OCI-LY3 (cell line): Measurements from ENCODE around the gene NBPF11.
"Not testable (repeated sequence)": the region's sequence is repeated elsewhere in the genome, so short reads cannot be mapped to it uniquely, and the experiment has no call there.

Experiments
- H2AFZ ChIP-seq: fragments of 200-600, 300-600 bp; shearing (Covaris generic); 2 replicates; pipeline ENCODE4 v1.6.0; 2014; ENCODE audit warnings: antibody characterized with exemption, low read depth, low read length
- H3K27ac ChIP-seq: fragments of 200-600, 300-600 bp; sonication (generic); 2 replicates; pipeline ENCODE4 v1.5.1; 2014; ENCODE audit warnings: mild to moderate bottlenecking, low read length, moderate library complexity, mixed read lengths
- H3K27me3 ChIP-seq: fragments of 200-600, 300-600 bp; sonication (generic); 2 replicates; pipeline ENCODE4 v1.6.1; 2014; ENCODE audit warnings: low read depth, low read length, mixed read lengths
- H3K36me3 ChIP-seq: fragments of 200-600, 300-600 bp; sonication (generic); replicated peaks from 2 replicates; pipeline ENCODE3; 2014; ENCODE audit warnings: low read depth, low read length, mixed read lengths
- H3K4me1 ChIP-seq: fragments of 300-600, 200-600 bp; sonication (generic); 2 replicates; pipeline ENCODE4 v1.6.1; 2014; ENCODE audit warnings: low read length, mixed read lengths
- H3K4me2 ChIP-seq: fragments of 200-600, 300-600 bp; sonication (generic); 2 replicates; pipeline ENCODE4 v1.6.1; 2014; ENCODE audit warnings: low read length, mixed read lengths
- H3K4me3 ChIP-seq: fragments of 300-600, 200-600 bp; sonication (generic); 2 replicates; pipeline ENCODE4 v1.5.1; 2014; ENCODE audit warnings: antibody characterized with exemption, mild to moderate bottlenecking, low read length, moderate library complexity
- H3K79me2 ChIP-seq: fragments of 300-600, 200-600 bp; shearing (Covaris generic); 2 replicates; pipeline ENCODE4 v1.6.1; 2014; ENCODE audit warnings: mild to moderate bottlenecking, low read length, mixed read lengths
- H3K9ac ChIP-seq: fragments of 300-600, 200-600 bp; shearing (Covaris generic); 2 replicates; pipeline ENCODE4 v1.6.0; 2014; ENCODE audit warnings: mild to moderate bottlenecking, low read length, moderate library complexity
- H3K9me3 ChIP-seq: fragments of 200-600, 300-600 bp; shearing (Covaris generic); 2 replicates; pipeline ENCODE4 v1.6.1; 2014; ENCODE audit warnings: low read length, mixed read lengths; ENCODE audit not compliant: insufficient read depth
- H4K20me1 ChIP-seq: fragments of 200-600, 300-600 bp; sonication (generic); 2 replicates; pipeline ENCODE4 v1.6.1; 2016; ENCODE audit warnings: low read length, mixed read lengths; ENCODE audit not compliant: insufficient read depth
- TF ChIP-seq, protein P1 (sequence below): fragments of 200-600, 300-600 bp; sonication (generic); IDR thresholded peaks from 2 replicates; pipeline ENCODE4 v1.5.1; 2014; ENCODE audit warnings: antibody characterized with exemption, low read length, low read depth

Gene NBPF11

DNA sequence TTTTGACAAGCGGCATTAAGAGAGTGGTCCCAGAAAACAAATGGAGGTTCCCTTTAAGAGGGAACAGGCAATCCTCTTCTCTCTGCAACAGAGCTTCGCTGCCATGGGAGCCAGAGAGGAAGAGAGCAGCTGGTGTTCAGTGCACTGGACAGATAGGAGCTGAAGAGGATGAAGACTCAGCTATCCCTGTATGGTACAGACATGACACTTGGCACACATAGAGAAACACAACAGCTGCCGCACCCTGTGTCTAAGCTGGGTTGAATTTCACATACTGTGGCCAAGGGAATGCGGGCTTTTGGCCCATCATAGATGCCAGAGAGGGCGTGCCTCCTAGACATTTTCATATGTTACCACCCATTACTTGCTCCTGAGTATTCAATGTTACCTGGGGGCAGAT lies 29.7 kb downstream of the NBPF11 start:
- not testable (repeated sequence) for H2AFZ ChIP-seq, H3K4me3 ChIP-seq, H4K20me1 ChIP-seq, H3K9ac ChIP-seq, H3K4me2 ChIP-seq, H3K27me3 ChIP-seq, H3K4me1 ChIP-seq, H3K27ac ChIP-seq, H3K9me3 ChIP-seq, H3K79me2 ChIP-seq, H3K36me3 ChIP-seq

DNA sequence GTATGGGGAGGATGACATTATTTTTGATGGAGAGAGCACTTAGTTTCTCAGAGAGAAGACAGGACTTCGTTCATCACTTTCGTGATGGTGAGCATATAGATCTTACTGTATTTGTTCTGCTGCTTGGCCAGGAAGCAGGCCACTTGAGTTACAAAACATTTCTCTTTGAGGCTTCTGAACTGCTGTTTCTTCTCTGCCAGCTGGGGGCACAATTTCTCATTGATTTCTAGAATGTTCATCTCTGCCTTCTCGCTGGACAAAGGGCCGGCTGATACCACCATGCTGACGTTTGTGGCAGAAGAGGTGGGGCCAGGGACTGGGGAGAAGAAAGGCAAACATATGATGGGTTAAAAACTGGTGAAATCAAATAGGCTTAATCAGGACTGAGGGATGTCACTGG lies 31.7 kb downstream of the NBPF11 start:
- H3K9ac ChIP-seq, H4K20me1 ChIP-seq, H3K36me3 ChIP-seq, H3K4me2 ChIP-seq, H3K9me3 ChIP-seq, H3K4me3 ChIP-seq, H3K27me3 ChIP-seq, H3K27ac ChIP-seq, H3K79me2 ChIP-seq, H2AFZ ChIP-seq, H3K4me1 ChIP-seq: not testable (repeated sequence)
- TF ChIP-seq, protein P1, sequence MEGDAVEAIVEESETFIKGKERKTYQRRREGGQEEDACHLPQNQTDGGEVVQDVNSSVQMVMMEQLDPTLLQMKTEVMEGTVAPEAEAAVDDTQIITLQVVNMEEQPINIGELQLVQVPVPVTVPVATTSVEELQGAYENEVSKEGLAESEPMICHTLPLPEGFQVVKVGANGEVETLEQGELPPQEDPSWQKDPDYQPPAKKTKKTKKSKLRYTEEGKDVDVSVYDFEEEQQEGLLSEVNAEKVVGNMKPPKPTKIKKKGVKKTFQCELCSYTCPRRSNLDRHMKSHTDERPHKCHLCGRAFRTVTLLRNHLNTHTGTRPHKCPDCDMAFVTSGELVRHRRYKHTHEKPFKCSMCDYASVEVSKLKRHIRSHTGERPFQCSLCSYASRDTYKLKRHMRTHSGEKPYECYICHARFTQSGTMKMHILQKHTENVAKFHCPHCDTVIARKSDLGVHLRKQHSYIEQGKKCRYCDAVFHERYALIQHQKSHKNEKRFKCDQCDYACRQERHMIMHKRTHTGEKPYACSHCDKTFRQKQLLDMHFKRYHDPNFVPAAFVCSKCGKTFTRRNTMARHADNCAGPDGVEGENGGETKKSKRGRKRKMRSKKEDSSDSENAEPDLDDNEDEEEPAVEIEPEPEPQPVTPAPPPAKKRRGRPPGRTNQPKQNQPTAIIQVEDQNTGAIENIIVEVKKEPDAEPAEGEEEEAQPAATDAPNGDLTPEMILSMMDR, result peak; percentile 20

DNA sequence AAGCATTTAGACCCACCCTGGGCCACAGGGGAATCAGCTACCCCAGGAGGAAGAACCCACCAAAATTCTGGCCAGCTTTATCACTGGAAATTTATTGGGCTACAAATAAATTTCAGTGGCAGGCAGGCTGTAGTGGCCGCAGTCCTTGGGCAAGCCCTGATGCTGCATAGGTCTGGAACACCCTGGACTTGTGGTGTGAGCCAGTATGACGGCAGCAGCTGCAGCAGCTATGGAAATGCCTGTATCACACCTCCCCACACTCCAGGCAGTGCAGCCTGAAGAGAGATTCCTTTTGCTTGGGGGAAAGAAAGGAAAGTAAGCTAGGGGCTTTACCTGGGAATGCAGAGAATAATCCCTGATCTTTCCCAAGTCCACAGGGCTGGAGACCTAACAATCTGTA lies 56.3 kb downstream of the NBPF11 start:
- H3K4me3 ChIP-seq, H3K9me3 ChIP-seq, H3K9ac ChIP-seq, H3K79me2 ChIP-seq, H2AFZ ChIP-seq, H3K36me3 ChIP-seq, H3K27me3 ChIP-seq, H3K4me1 ChIP-seq, H4K20me1 ChIP-seq, H3K4me2 ChIP-seq, H3K27ac ChIP-seq: not testable (repeated sequence)

DNA sequence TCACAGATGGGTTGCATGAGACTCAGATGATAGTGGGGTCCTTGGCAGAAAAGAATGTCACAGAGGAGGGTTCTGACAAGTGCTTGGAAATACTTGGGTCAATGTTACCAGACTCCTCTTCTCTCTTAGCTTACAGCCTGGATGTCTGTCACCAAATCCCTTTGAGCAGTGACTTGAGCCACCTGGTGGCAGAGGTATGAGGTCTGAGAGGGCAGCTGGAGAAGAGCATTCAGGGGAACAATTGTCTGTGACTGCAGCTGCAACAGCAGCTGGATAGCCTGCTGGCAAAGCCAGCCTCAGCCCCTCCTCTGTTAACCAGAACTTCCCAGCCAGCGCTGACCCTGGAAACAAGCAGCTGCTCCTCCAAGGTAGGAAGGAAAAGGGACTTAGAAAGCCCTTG lies 65.9 kb downstream of the NBPF11 start:
- not testable (repeated sequence) for H3K36me3 ChIP-seq, H3K79me2 ChIP-seq, H3K4me1 ChIP-seq, H3K9me3 ChIP-seq, H3K9ac ChIP-seq, H3K4me3 ChIP-seq, H3K4me2 ChIP-seq, H4K20me1 ChIP-seq, H3K27me3 ChIP-seq, H3K27ac ChIP-seq, H2AFZ ChIP-seq

DNA sequence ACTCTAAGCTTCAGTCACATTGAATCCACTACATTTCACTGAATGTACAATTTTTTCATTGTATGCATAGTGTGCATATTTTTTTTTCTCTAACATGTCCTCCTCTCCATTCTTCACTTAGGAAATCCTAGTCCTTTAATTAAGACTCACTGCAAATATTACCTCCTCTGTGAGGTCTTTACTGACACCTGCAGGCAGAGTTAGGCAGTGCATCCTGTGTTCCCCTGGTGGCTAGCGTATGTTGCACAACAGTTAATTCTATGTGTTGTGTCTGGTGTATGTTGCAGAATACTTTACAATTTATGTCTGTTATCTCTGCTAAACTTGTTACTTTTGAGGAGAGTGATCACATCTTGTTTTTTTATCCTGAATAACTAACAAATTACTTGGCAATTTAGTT lies 70.9 kb downstream of the NBPF11 start:
- H3K27ac ChIP-seq, H3K4me2 ChIP-seq, H4K20me1 ChIP-seq: not testable (repeated sequence)

DNA sequence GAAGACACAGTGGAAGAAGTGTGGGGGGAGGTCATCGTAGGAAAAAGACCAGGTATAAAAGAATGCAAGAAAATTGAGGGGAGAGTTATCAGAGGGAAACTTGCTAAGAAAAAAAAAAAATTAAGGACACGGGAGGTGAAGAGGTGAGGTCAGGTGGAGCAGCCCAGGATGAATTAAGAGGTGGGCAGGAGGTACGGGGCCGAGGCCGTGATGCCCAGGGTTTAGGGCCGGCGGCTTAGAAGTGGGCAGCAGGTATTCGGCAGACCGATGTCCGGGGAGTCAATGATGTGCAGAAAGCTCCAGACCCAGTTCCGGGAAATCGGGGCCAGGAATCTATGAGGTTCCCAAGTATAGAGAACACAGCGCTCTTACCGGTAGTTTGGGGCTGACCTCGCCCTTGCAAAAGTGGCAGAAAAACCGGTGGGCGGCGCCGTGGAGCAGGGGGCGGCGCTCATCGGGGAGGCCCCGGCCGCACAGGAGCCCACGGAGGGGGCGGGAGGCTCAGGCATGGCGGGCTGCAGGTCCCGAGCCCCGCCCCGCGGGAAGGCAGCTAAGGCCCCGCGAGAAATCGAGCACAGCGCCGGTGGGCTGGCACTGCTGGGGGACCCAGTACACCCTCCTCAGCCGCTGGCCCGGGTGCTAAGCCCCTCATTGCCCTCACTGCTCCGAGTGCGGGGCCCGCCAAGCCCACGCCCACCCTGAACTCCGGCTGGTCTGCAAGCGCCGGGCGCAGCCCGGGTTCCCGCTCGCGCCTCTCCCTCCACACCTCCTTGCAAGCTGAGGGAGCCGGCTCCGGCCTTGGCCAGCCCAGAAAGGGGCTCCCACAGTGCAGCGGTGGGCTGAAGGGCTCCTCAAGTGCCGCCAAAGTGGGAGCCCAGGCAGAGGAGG lies 73.2 kb downstream of the NBPF11 start:
- H4K20me1 ChIP-seq, H3K36me3 ChIP-seq, H3K9me3 ChIP-seq, H3K9ac ChIP-seq, H3K27me3 ChIP-seq, H3K27ac ChIP-seq, H3K4me2 ChIP-seq, H3K79me2 ChIP-seq, H2AFZ ChIP-seq, H3K4me1 ChIP-seq: not testable (repeated sequence)
- 0 out of 2 replicates have a peak overlapping the region, but pooled peaks have one; percentile 38 for H3K4me3 ChIP-seq

More for the DNA sequence above, 70.9 kb downstream of the NBPF11 start:
- H3K27me3 ChIP-seq, H2AFZ ChIP-seq, H3K9me3 ChIP-seq, H3K9ac ChIP-seq, H3K4me3 ChIP-seq, H3K4me1 ChIP-seq, H3K36me3 ChIP-seq, H3K79me2 ChIP-seq: not testable (repeated sequence)

DNA sequence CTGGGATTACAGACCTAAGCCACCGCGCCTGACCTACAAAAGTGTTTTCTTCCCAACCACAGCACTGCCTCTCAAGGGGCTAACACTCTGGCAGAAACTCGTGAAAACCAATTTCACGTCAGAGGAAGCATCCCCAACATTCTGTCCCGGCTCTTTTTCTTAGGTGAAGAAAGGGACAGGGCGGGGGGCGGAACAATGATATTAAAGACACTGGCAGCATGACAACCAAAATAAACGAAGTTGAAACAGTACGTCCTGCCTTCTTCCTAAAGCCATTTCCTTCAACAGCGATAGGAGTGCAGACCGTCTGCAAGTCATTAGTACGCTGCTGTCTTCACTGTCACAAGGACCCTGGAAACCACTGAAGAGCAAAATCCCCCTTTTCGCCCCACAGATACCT lies 74.0 kb downstream of the NBPF11 start:
- not testable (repeated sequence) for H3K9ac ChIP-seq, H2AFZ ChIP-seq, H3K4me3 ChIP-seq, H3K27ac ChIP-seq, H3K27me3 ChIP-seq, H3K9me3 ChIP-seq, H3K36me3 ChIP-seq, H3K4me2 ChIP-seq, H3K4me1 ChIP-seq, H3K79me2 ChIP-seq, H4K20me1 ChIP-seq

DNA sequence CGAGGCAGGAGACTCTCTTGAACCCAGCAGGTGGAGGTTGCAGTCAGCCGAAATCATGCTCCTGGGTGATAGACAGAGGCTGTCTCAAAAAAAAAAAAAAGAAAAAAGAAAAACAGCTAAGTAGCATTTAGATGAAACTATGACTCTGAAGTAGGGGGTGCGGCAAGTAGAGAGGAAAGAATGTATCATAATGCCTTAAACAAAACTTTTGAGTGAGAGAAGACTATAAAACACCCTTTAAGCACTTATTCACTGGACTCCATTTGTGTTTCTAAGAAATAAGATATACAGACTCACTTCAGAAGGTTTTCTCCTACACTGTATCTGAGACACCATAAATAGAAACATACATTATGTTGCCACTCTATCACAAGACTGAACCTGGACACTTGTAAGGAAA lies 74.6 kb downstream of the NBPF11 start:
- H3K4me1 ChIP-seq, H3K9ac ChIP-seq, H3K79me2 ChIP-seq, H3K27me3 ChIP-seq, H3K27ac ChIP-seq, H3K9me3 ChIP-seq, H2AFZ ChIP-seq, H4K20me1 ChIP-seq, H3K4me3 ChIP-seq, H3K4me2 ChIP-seq, H3K36me3 ChIP-seq: not testable (repeated sequence)

DNA sequence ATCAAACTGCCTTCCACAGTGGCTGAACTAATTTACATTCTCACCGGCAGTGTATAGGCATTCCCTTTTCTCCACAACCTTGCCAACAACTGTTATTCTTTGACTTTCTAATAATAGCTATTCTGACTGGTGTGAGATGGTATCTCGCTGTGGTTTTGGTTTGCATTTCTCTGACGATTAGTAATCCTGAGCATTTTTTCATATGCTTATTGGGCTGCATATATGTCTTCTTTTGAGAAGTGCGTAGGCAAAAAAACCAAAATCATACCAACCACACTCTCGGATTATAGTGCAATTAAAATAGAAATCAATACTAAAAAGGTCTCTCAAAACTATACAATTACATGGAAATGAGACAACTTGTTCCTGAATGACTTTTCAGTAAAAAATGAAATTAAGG lies 78.7 kb downstream of the NBPF11 start:
- not testable (repeated sequence) for H3K27ac ChIP-seq, H3K79me2 ChIP-seq, H3K4me1 ChIP-seq, H4K20me1 ChIP-seq, H3K9ac ChIP-seq, H3K36me3 ChIP-seq, H3K27me3 ChIP-seq, H3K4me2 ChIP-seq, H3K9me3 ChIP-seq, H3K4me3 ChIP-seq, H2AFZ ChIP-seq
